Lower leg skin (tissue), 4 donors: Measurements from ENCODE around the gene NEK11. TPM values are rescaled to one million over a fixed set of nuclear protein-coding genes. Genes with fewer than 3 reads are reported as not detected.
"Not testable (repeated sequence)": the region's sequence is repeated elsewhere in the genome, so short reads cannot be mapped to it uniquely, and the experiment has no call there.

Experiments
- DNase-seq, 2 donors: peaks; one replicate each; pipeline ENCODE4 v3.0.0-alpha.2; 2019; ENCODE audit warnings: low spot score in 2 of 2
- H3K4me3 ChIP-seq: fragments of 200-600 bp; sonication (generic); 2 replicates; pipeline ENCODE4 v1.5.1; 2017; ENCODE audit warnings: mild to moderate bottlenecking, low read depth; ENCODE audit not compliant: poor library complexity, severe bottlenecking
- POLR2A ChIP-seq, 2 donors: fragments of 450-650 bp; IDR thresholded peaks; one replicate each; pipeline ENCODE4 v1.6.1; 2016 to 2017; ENCODE audit warnings: antibody characterized with exemption in 2 of 2, mild to moderate bottlenecking in 1 of 2, moderate library complexity in 1 of 2
- WGBS, 2 donors: methylation state at CpG; one replicate each; pipeline ENCODE4 v1.1.5; 2018; 5-methylcytosine and 5-hydroxymethylcytosine counted together
- intact Hi-C: fragments of 100-400 bp; cut with DNase I; formaldehyde crosslinking; loops from one replicate; pipeline ENCODE4 v1.15.0; 2023; ENCODE audit warnings: low total_unique reads
- total RNA-seq, 4 donors: library from RNA; depleted of rRNA; stranded (reverse); fragments of >200 nt; gene quantifications; one replicate each; pipeline ENCODE4 v1.1.0, GENCODE V29; 2016
- TF ChIP-seq, protein P1 (sequence below), 3 donors: fragments of 450-650 bp; IDR thresholded peaks; one replicate each; pipeline ENCODE4 v1.5.1; 2016; ENCODE audit warnings: antibody characterized with exemption in 3 of 3, mild to moderate bottlenecking in 3 of 3, moderate library complexity in 2 of 3

The NEK11 gene
- total RNA-seq, 4 donors from 2014 or later, result 3.3 to 17.3 (median 6.6) TPM

DNA sequence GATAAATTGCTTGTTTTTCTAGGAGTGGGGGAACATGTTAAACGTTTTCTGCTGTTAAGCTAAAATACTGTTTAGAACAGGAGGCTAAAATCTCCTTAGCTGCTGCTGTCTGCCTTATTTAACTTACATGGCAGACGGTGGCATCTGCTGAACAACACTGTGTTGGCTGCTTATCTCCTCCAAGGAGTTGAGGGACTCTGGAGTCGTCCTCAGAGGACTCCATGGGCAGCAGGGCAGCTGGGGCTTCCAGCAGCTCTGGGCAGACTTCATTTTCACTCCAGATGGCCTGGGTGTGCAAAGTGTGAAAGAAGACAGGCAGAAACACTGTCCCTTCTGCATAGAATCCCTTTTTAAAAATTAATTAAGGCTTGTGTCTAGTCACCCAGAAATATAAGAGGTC, 302.0 kb downstream of the NEK11 start:
- WGBS, 2 donors, result 55 to 66% methylated on average over 3 of the region's 3 CpGs
- intact Hi-C loops, result no loop called here

DNA sequence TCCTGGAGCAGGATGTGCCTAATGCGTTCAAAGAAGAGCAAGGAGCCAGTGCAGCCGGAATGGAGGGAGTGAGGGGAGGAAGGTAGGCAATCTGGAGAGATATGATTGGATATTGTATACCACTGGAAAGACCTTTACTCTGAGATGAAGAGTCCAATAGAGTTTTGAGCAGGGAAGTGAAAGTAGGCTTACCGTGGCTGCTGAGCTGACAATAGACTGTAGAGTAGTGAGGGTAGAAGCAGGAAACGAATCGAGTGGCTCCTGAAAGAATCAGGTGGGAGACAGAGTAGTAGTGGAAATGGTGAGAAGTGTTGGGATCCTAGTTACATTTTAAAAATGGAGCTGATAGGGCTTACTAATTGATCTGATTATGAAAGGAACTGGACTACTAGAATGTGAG, 303.1 kb downstream of the NEK11 start:
- intact Hi-C loops, result no loop called here
- no peak for DNase-seq
- no peak overlapping the region for H3K4me3 ChIP-seq
- TF ChIP-seq, protein P1, sequence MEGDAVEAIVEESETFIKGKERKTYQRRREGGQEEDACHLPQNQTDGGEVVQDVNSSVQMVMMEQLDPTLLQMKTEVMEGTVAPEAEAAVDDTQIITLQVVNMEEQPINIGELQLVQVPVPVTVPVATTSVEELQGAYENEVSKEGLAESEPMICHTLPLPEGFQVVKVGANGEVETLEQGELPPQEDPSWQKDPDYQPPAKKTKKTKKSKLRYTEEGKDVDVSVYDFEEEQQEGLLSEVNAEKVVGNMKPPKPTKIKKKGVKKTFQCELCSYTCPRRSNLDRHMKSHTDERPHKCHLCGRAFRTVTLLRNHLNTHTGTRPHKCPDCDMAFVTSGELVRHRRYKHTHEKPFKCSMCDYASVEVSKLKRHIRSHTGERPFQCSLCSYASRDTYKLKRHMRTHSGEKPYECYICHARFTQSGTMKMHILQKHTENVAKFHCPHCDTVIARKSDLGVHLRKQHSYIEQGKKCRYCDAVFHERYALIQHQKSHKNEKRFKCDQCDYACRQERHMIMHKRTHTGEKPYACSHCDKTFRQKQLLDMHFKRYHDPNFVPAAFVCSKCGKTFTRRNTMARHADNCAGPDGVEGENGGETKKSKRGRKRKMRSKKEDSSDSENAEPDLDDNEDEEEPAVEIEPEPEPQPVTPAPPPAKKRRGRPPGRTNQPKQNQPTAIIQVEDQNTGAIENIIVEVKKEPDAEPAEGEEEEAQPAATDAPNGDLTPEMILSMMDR (IDR thresholded peaks at IDR 0.05), result no peak
- TF ChIP-seq POLR2A (IDR thresholded peaks at IDR 0.05), result no peak
- WGBS, 2 donors, result 89 to 91% methylated on average over 5 of the region's 5 CpGs

More for the DNA sequence above, 302.0 kb downstream of the NEK11 start:
- H3K4me3 ChIP-seq, result no peak overlapping the region
- DNase-seq, result no peak
- no peak for TF ChIP-seq POLR2A (IDR thresholded peaks at IDR 0.05)
- TF ChIP-seq, protein P1 (IDR thresholded peaks at IDR 0.05), result no peak

DNA sequence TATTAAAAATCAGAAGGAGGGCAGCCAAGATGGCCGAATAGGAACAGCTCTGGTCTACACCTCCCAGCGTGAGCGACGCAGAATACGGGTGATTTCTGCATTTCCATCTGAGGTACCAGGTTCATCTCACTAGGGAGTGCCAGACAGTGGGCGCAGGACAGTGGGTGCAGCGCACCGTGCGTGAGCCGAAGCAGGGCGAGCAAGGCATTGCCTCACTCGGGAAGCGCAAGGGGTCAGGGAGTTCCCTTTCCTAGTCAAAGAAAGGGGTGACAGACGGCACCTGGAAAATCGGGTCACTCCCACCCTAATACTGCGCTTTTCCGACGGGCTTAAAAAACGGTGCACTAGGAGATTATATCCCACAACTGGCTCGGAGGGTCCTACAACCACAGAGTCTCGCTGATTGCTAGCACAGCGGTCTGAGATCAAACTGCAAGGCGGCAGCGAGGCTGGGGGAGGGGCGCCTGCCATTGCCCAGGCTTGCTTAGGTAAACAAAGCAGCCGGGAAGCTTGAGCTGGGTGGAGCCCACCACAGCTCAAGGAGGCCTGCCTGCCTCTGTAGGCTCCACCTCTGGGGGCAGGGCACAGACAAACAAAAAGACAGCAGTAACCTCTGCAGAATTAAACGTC, 304.9 kb downstream of the NEK11 start:
- DNase-seq, H3K4me3 ChIP-seq, intact Hi-C loops: not testable (repeated sequence)
- WGBS, 2 donors, result 82 to 87% methylated on average over 26 to 27 of the region's 27 CpGs

DNA sequence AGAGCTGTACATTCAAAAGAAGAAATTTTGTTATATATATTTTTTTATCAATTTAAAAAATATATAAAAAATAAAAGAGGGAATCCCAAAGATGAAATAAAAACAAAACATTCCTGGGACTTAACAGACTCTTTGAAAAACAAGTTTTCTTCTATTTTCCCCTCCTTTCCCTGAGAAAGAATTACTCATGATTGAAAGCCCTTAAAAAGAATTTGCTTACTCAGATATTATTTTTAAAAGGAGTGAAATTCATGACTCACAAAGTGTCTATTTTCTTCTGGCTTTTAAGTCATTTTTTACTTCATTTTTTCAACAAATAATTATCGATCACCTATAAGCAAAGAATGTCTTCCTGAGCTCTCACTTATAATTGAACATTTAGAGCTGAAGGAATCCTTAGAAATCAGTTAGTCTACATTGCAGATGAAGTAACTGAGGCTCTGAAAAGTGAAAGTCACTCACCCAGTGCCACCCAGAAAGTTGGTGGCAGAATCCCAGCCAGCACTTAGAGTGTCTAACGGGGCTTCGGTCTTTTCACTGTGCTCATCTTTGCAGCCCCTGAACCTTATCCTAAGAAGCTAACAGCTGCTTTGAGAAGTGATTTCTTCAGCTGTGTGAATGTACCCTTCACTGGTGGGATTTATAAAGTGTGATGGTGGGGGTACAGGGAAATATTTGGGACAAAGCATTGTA, 312.4 kb downstream of the NEK11 start:
- TF ChIP-seq, protein P1 (IDR thresholded peaks at IDR 0.05), result no peak
- no peak for TF ChIP-seq POLR2A (IDR thresholded peaks at IDR 0.05)
- no peak overlapping the region for H3K4me3 ChIP-seq
- no peak for DNase-seq
- 78 to 81% methylated on average over 3 of the region's 3 CpGs for WGBS, 2 donors
- intact Hi-C loops, result no loop called here

DNA sequence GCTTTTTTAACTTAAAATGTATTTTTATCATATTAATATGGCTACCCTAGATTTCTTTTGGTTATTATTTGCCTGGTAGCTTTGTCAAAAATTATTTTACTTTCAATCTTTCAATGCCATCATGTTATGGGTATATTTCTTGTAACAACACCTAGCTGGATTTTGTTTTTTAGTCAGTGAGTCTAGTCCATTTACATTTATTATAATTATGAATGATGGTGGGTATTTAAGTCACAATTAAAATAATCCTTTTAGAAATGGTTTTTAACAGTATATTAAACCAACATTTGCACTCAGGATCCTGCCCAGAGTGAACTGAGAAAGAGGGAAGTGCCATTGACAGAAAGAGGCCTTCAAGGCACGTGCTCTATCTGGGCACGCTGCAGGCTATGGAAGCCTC, 315.1 kb downstream of the NEK11 start:
- 93 to 97% methylated on average over 2 of the region's 2 CpGs for WGBS, 2 donors
- no peak for DNase-seq
- TF ChIP-seq POLR2A (IDR thresholded peaks at IDR 0.05), result no peak
- TF ChIP-seq, protein P1 (IDR thresholded peaks at IDR 0.05), result no peak
- no peak overlapping the region for H3K4me3 ChIP-seq
- intact Hi-C loops, result no loop called here

DNA sequence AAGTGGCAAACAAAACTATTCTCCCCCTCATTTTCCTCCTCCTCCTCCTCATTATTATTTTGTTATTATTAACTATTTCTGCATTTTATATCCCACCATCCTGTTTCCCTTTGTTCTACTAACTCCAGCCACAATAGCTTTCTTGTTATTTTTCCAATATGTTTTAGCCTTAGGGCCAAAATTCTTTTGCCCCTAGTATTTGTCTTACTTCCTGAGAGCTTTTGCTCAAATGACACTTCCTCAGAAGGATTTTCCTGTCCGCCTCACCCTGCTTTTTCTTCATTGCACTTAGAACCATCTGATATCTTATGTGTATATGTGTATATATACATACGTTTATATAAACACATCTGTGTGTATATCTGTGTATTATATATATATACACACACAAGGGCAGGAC, 322.2 kb downstream of the NEK11 start:
- no peak overlapping the region for H3K4me3 ChIP-seq
- 70 to 95% methylated on average over 2 of the region's 2 CpGs for WGBS, 2 donors
- intact Hi-C loops, result no loop called here
- TF ChIP-seq POLR2A (IDR thresholded peaks at IDR 0.05), result no peak
- TF ChIP-seq, protein P1 (IDR thresholded peaks at IDR 0.05), result no peak
- DNase-seq, result no peak
